Left hindlimb (tissue), 1 donor: Measurements from ENCODE around the gene SPACA5.
A peak's percentile ranks its signal among the peaks of the same experiment; 100 is the strongest.
"Not testable (repeated sequence)": the region's sequence is repeated elsewhere in the genome, so short reads cannot be mapped to it uniquely, and the experiment has no call there.

Experiments used
- DNase-seq: peaks from one replicate; pipeline ENCODE4 v3.0.0-alpha.2; 2018

SPACA5 gene

GRCh38 chrX:48006688-48007087, at the start of gene SPACA5:
TSS of gene SPACA5 (plus strand) at chrX:48006988. CDS start at chrX:48007803, 815 bp downstream.
- not testable (repeated sequence) for DNase-seq

- not testable (repeated sequence) for DNase-seq
Measured at GRCh38 chrX:47958206-47958605, 48.6 kb upstream of the SPACA5 start.

DNA sequence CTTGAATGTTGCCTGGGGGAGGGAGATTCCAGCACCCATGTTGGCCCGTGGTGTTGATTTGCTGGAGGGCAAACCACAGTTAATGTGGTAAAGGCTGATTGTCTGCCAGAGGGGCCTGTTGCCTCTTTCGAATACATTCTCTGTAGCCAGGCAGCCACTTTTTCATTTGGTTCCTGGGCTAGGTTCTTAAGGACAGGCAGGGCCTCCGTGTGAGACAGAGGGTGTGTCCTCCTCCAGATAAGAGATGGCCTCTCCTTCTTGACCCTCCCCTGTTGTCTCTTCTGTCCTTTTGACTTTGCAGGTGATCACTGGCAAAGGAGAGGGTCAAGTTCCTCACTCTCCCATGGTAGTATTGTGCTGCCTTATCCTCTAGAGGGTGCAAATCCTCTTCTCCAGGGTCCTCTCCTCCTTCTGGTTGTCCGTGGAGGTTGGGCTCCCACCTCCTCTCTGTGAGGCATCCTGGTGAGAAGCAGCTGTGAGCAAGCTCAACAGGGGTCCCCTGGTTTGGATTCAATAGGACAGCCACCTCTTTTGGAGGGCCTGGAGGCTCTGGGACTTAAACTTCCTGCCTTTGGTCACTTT, 47.9 kb upstream of the SPACA5 start:
- DNase-seq, result no peak

GRCh38 chrX:47960406-47960805, 46.4 kb upstream of the SPACA5 start:
- no peak for DNase-seq

DNA sequence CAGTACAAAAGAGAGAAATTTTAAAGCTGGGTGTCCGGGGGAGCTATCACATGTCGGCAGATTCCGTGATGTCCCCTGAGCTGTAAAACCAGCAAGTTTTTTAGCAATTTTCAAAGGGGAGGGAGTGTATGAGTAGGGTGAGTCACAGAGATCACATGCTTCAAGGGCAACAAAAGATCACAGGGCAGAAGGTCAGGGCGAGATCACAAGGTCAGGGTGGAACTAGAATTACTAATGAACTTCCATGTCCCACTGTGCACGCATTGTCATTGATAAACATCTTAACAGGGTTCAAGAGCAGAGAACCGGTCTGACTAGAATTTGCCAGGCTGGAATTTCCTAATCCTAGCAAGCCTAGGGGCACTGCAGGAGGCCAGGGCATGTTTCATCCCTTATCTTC, 45.0 kb upstream of the SPACA5 start:
- not testable (repeated sequence) for DNase-seq

DNA sequence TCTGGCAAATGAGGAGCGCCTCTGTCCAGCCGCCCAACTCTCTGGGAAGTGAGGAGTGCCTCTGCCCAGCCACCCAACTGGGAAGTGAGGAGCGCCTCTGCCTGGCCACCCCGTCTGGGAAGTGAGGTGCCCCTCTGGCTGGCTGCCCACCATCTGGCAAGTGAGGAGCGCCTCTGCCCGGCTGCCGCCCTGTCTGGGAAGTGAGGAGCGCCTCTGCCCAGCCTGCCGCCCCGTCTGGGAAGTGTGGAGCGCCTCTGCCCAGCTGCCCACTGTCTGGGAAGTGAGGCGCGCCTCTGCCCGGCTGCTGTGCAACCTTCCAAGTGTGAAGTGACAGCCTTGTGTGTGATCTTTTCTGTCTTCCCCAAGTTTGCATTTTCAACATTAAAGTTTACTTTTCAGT, 41.3 kb upstream of the SPACA5 start:
- not testable (repeated sequence) for DNase-seq

DNA sequence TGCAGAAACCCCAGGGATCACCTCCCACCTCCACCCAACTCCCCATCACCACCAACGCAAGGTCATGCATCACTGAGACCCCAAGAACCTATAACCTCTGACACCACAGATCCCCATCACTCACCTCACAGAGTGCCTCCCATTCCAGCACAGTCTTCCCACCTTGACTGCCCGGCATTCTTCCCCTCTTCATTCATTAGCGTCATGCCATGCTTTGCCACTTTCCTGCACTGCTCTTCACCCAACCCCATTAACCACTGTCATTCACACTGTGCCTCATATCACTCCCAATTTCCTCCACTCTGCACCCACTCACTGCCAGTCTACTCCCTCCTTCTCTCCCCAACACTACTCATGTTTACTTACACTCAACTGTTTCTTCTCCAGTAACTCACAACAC, 33.6 kb upstream of the SPACA5 start:
- no peak for DNase-seq

- no peak for DNase-seq
Measured at GRCh38 chrX:47976254-47977151, 30.3 kb upstream of the SPACA5 start.

- DNase-seq, result no peak
Measured at GRCh38 chrX:47991263-47992094, 15.3 kb upstream of the SPACA5 start.

GRCh38 chrX:47992095-47992380, 14.8 kb upstream of the SPACA5 start:
- no peak for DNase-seq

DNA sequence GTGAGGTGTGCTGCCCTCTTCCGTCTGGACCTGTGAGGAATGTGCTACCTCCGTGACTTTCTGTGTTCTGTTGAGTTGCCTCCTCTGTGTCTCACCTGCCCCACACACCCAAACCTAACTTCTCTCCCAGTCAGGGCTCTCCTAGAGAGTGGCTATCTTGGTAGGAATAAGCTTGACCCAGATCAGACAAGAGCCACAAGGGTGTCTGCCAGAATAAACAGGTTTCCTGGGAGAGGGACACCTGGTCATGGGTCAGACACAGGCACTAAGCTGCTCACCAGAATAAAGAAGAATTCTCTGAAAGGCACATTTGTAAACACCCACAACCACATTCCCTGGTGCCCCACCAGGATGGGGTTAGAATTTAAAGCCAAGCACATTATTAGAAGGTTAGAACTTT, 14.1 kb upstream of the SPACA5 start:
- DNase-seq, result no peak

DNA sequence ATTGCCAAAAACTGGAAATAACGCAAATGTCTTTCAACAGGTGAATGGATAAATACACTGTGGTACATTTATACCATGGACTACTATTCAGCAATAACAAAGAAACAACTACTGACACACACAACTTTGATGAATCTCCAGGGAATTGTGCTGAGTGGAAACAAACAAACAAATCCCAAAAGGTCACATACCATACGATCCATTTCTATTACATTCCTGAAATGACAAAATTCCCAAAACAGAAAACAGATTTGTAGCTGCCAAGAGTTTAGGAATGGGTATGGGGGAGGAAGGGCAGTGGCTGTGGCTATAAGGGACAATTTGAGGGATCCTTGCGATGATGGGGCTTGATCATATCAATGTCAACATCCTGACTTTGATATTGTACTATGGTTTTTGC, 5.5 kb upstream of the SPACA5 start:
- no peak for DNase-seq

GRCh38 chrX:48002319-48002718, 4.5 kb upstream of the SPACA5 start:
- DNase-seq, result no peak

DNA sequence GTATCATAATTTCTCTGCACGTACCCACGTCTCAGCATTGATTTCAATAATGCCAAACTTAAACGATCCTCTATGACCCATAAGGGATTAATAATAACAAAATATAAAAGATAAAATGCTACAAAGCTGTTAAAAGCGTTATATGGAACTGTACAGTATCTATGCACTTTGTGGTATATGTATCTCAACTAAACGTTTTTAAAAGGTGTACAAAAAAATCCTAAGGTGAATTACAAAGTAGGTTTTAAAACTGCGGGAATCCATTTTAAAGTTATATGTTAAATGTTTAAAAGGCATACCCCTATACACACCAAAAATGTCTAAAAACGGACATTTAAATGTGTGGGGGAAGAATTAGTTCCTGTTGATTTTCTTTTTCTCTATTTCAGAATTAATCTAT, 3.9 kb upstream of the SPACA5 start:
- DNase-seq, result no peak

GRCh38 chrX:48003367-48003757, 3.4 kb upstream of the SPACA5 start:
- no peak for DNase-seq

GRCh38 chrX:48003758-48004457, 2.9 kb upstream of the SPACA5 start, which contains the start of gene ZNF182:
TSS of gene ZNF182 (minus strand) at chrX:48003989. CDS start at chrX:48002609, 1,380 bp downstream.
- peak; percentile 92 for DNase-seq

- DNase-seq, result not testable (repeated sequence)
Measured at GRCh38 chrX:48009445-48009960, 2.7 kb downstream of the SPACA5 start.

GRCh38 chrX:48016583-48017310, 10.0 kb downstream of the SPACA5 start:
- DNase-seq, result not testable (repeated sequence)

GRCh38 chrX:48019892-48020291, 13.1 kb downstream of the SPACA5 start:
- DNase-seq, result not testable (repeated sequence)

DNA sequence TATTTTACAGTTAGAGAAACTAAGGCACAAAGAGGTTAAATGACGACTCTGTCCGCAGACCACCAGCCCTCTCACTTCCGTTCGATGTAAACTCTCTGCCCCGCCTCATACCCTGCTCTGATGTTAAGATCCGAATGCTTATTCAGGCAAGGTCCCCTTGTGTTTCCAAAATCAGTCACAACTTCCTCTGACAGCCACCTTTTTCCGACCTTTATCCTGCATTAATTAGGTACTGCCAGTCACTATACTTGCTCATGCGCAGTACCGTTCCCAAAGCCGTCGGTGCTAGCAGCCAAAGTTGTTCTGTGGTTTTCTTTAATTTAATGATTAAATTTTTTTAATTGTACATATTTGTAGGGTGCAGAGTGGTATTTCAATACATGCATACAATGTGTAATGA, 13.7 kb downstream of the SPACA5 start:
- DNase-seq, result not testable (repeated sequence)

DNA sequence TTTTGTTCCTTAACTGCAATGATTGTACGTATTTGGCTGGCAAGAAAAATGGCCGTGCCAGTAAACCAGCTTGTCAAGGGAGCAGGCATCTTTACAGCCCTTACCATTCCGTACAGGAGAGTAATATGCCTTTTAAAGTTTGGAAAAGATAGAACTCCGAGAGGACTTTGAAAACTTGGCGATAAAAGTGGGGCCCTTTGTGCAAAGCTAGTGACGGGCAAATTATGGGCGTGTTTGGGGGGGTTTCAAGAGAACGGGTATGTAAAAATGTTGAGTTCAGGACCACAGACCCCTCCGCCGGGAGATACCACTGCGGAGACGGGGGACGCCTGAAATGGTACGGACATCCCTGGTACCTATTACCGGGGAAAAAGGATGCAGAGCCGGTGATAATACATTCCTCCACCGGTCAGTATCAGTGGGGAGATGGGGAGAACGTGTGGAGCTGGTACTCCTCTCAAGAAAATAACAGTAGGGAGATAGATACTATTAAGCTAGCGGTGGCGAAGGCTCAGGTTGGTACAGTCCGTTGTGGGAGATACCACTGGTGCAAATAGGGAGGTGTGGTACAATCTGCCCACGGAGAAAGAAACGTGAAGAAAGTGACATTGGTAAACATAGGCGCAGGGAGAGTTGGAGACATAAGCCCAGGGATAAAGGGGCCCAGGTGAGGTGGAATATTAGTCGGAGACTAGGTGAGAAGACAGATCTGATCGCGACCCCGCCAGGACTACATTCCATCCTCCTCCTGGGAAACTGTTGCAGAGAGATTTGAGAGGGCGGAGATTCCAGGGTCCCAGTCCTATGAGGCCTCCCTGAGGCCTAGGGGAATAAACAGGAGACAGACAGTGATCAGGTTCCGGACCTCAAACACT, 14.5 kb downstream of the SPACA5 start:
- DNase-seq, result peak; percentile 88
